M059J (cell line): Measurements from ENCODE around the gene PICK1. TPM values are rescaled to one million over a fixed set of nuclear protein-coding genes. Genes with fewer than 3 reads are reported as not detected.
"Not testable (repeated sequence)": the region's sequence is repeated elsewhere in the genome, so short reads cannot be mapped to it uniquely, and the experiment has no call there.

Experiments used
- DNase-seq: peaks from one replicate; pipeline ENCODE4 v3.0.0-alpha.2; 2012; ENCODE audit warnings: low read depth
- total RNA-seq: library from RNA; depleted of rRNA; stranded (reverse); fragments of >200 nt; shearing (Covaris generic); gene quantifications from 2 replicates; pipeline ENCODE4 v1.2.3, GENCODE V29; 2014

The PICK1 gene
- total RNA-seq, 1 experiment from 2014 or later: 21.7 TPM

GRCh38 chr22:38030311-38031133, 26.7 kb upstream of the PICK1 start:
- DNase-seq: no peak

DNA sequence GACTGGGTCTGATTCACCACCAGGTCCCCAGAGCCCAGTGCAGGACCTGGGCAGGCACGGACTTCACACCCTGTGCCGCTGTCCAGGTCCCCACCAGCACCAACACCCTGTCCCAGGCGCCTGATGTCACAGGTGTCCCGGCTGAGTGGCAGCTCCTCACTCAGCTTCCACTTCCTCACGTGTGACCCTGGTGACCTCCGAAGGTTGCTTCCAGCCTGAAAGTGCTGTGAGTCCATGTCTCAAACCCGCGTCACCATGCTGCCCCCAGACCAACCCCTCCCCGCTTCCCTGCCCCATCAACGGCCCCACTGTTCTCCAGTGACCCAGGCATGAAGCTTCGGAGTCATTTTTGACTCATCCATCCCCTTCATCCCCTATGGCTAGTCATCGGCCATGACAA, 25.7 kb upstream of the PICK1 start:
- DNase-seq: no peak

DNA sequence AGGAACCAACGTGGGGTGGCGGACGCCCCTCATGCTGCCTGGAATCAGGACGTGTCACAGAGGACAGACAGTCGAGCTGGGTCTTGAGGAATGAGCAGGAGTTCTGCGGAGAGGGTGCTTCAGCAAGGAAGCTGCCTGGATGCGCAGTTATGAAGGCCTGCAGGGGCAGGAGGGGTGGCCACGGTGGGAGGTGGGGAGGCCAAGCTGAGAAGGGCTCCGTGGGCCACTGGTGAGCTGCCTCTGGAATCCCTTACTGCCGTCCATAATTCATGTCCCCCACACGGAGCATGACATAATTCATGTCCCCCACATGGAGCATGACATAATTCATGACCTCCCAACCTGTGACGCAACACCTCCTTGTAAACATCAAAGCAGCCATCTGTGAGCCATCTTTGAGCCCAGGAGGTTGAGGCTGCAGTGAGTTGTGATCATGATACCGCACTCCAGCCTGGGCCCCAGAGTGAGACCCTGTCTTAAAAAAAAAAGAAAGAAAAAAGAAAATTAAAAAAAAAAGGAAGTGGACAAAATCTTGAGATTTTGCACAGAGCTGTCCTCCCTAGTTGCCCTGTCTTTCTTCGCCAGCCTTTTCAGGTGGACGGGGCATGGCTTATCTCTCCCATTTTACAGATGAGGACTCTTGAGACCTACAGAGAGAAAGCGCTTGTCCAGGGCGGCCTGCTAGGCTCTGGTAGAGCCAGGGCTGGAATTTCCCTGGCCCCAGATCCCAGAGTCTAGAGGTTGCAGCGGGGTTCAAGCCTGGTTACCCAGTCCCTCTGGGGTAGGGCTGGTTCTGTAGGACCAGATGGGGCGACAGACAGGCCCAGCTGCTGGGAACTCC, 24.3 kb upstream of the PICK1 start:
- peak; percentile 70 for DNase-seq

GRCh38 chr22:38033522-38034277, 23.5 kb upstream of the PICK1 start:
- no peak for DNase-seq

DNA sequence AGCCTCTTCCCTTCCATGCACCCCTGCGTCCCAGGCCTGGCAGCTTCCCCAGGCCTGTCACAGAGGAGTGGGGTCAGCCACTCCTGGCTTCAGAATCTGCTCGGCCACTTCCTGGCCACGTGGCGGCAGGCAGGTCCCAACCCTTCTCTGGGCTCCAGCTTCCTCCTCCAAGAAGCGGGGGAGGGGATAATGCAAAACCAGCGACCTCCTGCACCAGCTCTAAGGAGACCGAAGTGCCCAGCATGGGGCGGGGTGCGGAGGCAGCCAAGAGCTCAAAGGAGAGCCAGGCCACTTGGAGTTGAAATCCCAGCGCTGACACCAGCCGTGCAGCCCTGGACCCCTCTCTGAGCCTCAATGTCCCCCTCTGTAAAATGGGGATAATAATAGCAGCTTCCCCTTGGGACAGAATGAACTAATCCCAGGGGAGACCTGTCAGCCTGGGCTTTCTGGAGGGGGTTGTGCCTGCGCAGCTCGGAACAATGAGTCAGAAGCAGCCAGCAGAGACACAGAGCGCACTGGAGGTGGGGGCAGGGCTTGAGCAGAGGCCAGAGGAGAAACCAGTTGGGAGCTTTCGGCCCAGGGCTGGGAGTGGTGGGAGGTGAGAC, 22.8 kb upstream of the PICK1 start:
- DNase-seq: peak; percentile 88

DNA sequence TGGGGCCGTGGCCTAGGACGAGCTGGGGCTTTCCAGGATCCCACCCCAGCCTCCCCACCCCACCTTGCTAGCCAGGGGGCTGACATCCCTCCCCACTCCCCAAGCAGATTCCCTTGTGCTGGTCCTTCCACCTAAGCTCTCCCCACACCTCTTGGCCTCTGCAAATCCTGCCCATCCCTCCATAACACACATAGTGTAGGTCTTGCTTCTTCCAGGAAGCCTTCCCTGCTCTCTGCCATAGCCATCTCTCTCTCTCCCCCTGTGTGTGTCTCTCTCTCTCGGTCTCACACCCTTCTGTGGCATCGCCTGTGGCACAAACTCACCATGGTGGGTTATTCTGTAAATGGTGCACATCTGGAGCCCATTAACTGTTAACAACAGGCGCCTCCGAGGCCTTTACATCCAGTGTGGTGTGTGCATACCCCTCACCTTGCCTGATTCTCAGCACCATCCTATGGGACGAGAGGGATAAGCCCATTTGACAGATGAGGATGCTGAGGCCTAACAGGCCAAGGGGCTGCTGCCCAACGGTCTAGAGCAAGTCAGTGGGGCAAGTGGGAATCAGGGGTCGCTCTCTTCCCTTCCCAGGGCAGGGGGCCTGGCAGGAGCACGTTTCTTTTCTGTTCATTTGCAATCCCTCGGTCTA, 22.2 kb upstream of the PICK1 start:
- DNase-seq: no peak

DNA sequence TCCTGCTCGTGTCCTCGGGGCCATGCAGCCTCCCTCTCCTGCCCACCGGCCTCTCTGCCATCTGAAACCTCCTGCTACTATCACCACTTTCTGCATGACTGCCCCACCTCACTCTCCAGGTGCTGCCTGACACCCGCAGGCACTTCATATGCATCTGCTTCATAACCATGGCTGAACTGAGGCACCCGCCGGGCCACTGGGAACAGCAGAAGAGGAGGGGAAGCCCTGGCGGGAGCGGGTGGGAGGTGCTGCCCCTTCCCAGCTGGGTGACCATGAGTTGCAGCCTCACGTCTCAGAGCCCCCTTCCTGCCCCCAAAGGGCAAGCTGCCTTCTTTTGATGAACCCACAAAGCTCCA, 21.7 kb upstream of the PICK1 start:
- no peak for DNase-seq

GRCh38 chr22:38036392-38037062, 20.7 kb upstream of the PICK1 start:
- no peak for DNase-seq

DNA sequence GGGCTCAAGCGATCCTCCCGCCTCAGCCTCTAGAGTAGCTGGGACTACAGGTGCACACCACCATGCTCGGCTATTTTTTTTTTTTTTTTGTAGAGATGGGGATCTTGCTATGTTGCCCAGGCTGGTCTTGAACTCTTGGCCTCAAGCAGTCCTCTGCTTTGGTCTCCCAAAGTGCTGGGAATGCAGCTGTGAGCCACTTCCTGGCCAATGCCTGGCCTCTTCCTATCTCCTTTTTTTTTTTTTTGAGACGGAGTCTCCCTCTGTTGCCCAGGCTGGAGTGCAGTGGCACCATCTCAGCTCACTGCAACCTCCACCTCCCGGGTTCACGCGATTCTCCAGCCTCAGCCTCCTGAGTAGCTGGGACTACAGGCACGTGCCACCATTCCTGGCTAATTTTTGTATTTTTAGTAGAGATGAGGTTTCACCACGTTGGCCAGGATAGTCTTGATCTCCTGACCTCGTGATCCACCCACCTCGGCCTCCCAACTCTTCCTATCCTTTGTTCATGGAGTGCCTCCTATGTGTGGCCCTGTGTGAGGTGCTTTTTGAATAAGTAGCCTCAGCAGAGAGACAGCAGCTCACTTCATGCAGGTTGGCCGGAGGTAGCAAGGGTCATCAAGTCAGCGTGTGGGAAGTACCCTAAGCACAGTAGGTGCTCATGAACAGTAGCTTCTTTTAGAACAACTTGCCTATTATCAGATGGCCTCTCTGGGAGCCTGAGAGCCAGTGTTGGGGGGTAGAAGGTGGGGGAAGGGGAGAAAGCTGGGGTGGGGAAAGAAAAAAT, 19.6 kb upstream of the PICK1 start:
- not testable (repeated sequence) for DNase-seq

GRCh38 chr22:38038426-38038825, 18.8 kb upstream of the PICK1 start:
- DNase-seq: no peak

DNA sequence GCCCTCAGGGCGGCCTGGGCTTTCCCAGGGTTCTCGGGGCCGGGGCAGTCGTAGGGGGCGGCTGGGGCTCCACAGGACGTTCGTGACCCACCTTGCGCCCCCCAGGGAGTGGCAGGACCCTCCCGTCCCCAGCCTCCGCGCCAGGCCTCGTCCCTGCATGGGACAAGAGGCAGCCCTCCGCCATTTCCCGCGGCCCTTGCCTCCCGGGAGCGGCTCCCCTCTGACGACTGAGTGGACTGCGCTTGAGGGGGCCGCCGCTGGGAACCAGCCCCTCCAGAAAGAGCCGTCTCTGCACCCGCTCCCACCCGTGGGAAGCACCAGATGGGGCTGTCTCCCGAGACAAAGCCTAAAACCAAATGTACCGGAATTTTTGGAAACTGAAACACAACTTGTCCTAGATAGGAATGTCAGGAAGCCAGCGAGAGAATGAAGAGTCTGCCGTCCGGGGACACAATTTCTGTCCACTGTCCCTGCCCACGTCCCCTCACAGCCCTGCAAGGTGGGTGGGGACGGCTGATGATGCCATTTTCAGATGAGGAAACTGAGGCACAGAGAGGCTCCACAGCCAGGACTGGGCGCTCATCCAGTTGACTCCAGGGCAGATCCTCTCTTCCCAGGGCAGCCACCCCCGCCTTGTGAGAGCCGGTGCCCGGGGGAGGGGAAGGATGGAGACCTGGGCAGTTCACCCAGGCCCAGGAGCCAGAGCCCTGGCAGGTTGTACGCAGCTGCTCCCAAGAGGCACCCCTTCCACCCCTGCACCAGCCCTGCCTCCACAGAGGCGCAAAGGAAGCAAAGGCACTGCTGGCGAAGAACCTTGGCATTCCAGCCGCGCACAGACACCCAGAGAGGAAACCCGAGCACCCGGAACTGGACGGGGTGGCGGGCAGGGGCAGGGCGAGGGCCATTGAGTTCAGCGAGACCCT, 18.1 kb upstream of the PICK1 start:
- DNase-seq: no peak

DNA sequence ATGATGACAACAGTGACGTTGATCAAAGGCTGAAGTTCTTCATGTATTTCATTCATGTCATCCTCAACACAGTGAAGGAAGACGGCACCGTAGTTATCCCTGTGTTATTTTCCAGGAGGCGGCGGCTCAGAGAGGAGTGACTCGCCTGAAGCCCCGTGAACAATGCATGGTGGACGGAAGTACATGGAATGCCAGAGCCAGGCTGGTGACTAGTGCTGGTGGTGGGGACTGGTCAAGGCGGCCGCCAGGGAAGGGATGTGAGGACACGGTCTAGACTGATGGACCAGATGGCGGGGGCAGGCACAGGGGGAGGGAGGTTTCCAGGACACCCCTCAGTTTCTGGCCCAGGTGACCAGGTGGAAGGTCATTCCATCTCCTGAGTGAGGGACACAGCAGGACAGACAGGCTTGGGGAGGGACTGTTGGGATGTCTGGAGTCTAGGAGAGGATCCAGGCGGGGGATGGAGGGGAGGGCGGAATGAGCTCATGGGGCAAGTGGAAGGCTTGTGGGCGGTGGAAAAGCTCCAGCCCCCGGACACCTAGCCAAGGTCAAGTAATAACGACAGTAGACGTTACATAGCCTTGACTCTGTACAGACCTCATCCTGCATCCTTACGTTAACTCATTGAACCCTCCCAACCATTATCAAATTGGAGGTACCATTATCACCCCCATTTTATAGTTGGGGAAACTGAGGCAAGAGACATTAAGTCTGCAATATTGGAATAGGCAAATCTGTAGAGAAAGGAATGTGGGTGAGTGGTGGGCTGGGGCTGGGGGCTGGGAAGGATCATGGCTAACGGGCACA, 16.0 kb upstream of the PICK1 start:
- peak; percentile 19 for DNase-seq

GRCh38 chr22:38041760-38042487, 15.3 kb upstream of the PICK1 start:
- DNase-seq: no peak

- DNase-seq: no peak
Observed at GRCh38 chr22:38042488-38042790, 14.8 kb upstream of the PICK1 start.

- no peak for DNase-seq
Observed at GRCh38 chr22:38043151-38044039, 13.8 kb upstream of the PICK1 start.

- no peak for DNase-seq
Observed at GRCh38 chr22:38046070-38046748, 11.0 kb upstream of the PICK1 start.
